Hindlimb muscle (tissue), 1 donor: Measurements from ENCODE around the gene PRSS36. TPM values are rescaled to one million over a fixed set of nuclear protein-coding genes. Genes with fewer than 3 reads are reported as not detected.
"Not testable (repeated sequence)": the region's sequence is repeated elsewhere in the genome, so short reads cannot be mapped to it uniquely, and the experiment has no call there.

Experiments
- DNase-seq: peaks from one replicate; pipeline ENCODE4 v3.0.0-alpha.2; 2013
- polyA plus RNA-seq: library from polyadenylated mRNA; unstranded; fragments of 120-200 nt; gene quantifications from one replicate; pipeline ENCODE4 v1.2.1, GENCODE V29; 2013; ENCODE audit not compliant: insufficient read length

The PRSS36 gene
- polyA plus RNA-seq, 1 donor, result 2.0 TPM

GRCh38 chr16:31141489-31142108 is 8.3 kb downstream of the PRSS36 start:
- DNase-seq, result peak; percentile 82

- not testable (repeated sequence) for DNase-seq
Measured at GRCh38 chr16:31141071-31141469, 8.8 kb downstream of the PRSS36 start.

- DNase-seq, result no peak
Measured at GRCh38 chr16:31138621-31139578, 11.0 kb downstream of the PRSS36 start.

- not testable (repeated sequence) for DNase-seq
Measured at GRCh38 chr16:31136822-31137499, 12.9 kb downstream of the PRSS36 start.

GRCh38 chr16:31136287-31136662 is 13.6 kb downstream of the PRSS36 start:
- no peak for DNase-seq

GRCh38 chr16:31135535-31136286 is 14.2 kb downstream of the PRSS36 start, which contains the start of gene PRSS8:
Gene PRSS8 (minus strand): TSS chr16:31135727. CDS start chr16:31135498, 229 bp downstream.
- no peak for DNase-seq

- DNase-seq, result no peak
Measured at GRCh38 chr16:31134625-31135534, 15.0 kb downstream of the PRSS36 start.

- DNase-seq, result no peak
Measured at GRCh38 chr16:31134091-31134571, 15.7 kb downstream of the PRSS36 start.

GRCh38 chr16:31133046-31133501 is 16.8 kb downstream of the PRSS36 start:
- DNase-seq, result no peak

- DNase-seq, result no peak
Measured at GRCh38 chr16:31132303-31132979, 17.4 kb downstream of the PRSS36 start.

- DNase-seq, result no peak
Measured at GRCh38 chr16:31131841-31132271, 18.0 kb downstream of the PRSS36 start.

GRCh38 chr16:31131416-31131815 is 18.4 kb downstream of the PRSS36 start:
- DNase-seq, result no peak

GRCh38 chr16:31130899-31131298 is 19.0 kb downstream of the PRSS36 start:
- no peak for DNase-seq

GRCh38 chr16:31130336-31130891 is 19.5 kb downstream of the PRSS36 start:
- DNase-seq, result no peak

GRCh38 chr16:31129568-31130335 is 20.1 kb downstream of the PRSS36 start:
- no peak for DNase-seq

- DNase-seq, result no peak
Measured at GRCh38 chr16:31128711-31129567, 20.9 kb downstream of the PRSS36 start.

- no peak for DNase-seq
Measured at GRCh38 chr16:31127182-31127581, 22.7 kb downstream of the PRSS36 start.

GRCh38 chr16:31125844-31126243 is 24.0 kb downstream of the PRSS36 start:
- no peak for DNase-seq
